Myocyte (in vitro differentiated cells): ENCODE measurements around the gene IFT20. TPM values are rescaled to one million over a fixed set of nuclear protein-coding genes. Genes with fewer than 3 reads are reported as not detected.

Source experiments
- DNase-seq: peaks from one replicate; pipeline ENCODE4 v3.0.0-alpha.2; 2012; ENCODE audit warnings: low read depth
- total RNA-seq: library from RNA; depleted of rRNA; stranded (reverse); fragments of >200 nt; gene quantifications from 2 replicates; pipeline ENCODE4 v1.2.3, GENCODE V29; 2014

The IFT20 gene
- total RNA-seq, 1 donor from 2014 or later = 31.7 TPM

DNA sequence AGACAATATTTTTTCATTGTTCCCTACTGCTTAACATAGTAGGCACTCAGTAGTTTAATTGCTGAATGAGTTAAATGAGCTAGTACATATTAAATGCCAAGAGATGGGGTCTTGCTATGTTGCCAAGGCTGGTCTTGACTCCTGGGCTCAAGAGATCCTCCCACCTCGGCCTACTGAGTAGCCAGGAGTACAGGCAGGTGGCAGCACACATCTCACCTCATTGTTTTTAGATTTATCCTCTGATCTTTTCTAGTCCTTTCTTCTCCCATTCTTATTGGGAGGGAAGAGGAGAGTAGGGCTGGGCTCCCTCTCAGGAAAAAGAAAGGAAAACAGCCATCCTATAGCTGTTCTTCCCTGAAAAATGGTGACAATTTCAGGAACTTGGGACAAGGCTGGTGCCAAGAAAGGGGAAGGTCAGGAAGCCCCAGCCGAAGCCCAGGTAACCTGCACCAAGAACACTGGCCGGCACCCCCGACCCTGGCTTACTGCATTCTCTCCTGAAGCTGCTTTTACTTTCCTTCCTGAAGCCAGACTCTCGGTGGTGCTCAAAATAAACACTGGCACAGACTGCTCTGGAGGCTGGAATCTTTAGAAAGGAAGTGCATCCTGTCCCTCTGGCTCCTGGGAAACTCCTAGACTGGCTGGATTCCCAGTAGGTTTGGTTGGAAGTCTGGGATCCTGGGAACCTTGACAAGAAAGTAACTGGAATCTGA, 2.9 kb upstream of the IFT20 start:
- DNase-seq = peak; percentile 22

DNA sequence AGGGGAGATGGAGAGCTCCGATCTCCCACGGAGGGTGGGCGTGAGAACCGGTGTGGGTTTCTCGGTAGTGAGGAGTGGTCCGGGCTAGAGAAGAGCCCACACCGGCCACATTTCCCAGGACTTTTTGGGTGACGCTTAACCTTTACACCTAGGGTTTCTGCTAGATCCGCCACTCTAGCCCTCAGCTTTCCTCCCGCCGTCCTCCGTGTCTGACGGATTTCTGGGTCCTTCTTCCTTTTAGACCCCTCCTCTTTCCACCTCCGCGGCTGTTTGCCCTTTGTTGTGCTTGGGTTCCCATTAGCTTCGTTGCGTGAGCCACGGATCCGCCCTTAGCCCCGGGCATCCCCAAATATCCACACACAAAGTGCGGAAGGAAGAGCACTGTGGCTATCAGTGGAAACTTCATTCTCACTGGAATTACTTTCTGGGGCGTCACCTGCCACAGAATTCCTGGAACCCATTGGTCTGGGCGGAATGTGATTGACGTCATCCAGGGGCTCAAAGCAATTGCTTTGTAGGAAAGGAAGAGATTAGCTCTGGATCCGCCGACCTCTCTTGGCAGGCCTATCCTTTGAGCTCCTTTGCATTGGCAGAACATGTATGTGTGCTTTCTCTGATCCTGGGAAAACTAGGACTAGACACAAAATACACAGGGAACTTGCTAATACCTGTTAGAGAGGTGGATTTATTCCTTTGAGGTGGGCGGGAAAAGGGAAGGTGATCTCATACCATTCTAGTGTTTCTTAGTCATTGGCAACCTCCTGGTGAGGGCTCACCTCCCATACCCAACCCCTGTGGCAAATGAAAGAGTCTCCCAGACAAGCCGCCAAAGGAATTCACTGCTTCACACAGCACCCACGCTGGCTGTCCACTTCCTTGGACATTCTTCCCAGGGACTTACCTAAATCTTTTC, 943 bp upstream of the IFT20 start:
- peak; percentile 89 for DNase-seq

DNA sequence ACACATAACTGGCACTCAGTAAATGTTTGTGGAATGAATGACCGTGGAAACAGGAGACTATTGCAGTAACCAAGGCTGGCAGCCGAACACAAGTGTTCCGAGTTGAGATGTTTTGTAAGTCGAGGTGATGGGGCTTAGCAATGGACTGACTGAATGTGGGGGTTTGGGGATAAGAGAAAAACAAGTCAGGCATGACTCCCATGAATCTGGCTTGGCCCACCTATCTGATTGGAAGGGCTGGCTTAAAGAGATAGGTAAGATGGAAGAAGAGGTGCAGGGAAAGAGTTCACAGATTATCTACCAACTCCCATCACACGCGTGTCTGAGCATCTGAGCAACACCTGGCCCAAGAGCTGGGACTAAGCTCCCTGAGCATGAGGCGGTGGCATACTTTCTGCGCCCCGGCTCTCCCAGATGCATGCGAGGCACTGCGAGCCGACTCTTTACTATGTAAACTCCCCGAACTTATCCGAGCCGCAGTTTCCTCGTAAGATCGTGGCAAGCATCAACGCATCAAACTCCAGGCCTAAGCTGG, 539 bp downstream of the IFT20 start:
- no peak for DNase-seq

DNA sequence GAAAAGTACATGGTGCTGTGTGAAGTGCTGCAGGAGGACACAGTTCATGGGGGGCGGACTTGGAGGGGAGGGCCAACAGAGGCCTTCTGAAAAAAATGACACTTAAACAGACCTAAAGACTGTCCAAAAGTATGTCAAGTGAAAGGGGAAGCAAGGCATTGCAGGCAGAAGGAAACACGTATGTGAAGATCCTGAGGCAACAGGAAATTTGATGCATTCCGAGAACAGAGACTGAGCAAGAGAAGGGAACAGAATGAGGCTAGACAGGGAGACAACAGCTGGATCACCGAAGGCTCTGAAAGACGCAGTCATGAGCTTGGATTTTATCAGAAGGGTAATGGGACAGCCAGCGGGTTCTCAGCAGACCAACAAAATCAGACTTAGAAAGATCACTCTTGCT, 1.1 kb downstream of the IFT20 start:
- no peak for DNase-seq

DNA sequence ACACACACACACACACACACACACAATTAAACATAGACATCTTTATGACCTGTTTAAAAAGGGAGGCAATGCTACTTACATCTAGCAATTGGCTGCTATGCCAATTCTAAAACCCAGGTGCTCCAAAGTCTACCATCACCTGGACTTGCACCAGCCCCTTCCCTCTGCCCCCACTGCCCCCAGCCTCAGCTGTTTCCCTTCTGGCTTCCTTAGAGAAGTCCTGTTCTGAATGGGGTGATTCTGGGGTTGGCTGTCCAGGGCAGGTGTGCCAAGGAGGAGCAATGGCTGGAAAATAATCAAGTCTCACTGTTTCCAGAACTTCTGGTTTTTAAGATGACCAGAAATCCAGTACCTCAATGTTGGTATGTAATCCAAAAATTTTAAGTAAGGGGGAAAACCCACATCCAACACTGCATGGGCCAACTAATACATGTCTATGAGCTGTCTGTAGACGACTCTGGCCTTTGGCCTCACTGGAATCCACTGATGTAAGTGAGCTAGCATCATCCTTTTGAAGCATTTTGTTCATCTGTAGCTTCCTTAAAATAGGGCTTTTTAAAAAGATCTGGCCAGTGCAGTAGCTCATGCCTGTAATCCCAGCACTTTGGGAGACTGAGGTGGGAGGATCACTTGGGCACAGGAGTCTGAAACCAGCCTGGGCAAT, 2.1 kb downstream of the IFT20 start:
- no peak for DNase-seq

DNA sequence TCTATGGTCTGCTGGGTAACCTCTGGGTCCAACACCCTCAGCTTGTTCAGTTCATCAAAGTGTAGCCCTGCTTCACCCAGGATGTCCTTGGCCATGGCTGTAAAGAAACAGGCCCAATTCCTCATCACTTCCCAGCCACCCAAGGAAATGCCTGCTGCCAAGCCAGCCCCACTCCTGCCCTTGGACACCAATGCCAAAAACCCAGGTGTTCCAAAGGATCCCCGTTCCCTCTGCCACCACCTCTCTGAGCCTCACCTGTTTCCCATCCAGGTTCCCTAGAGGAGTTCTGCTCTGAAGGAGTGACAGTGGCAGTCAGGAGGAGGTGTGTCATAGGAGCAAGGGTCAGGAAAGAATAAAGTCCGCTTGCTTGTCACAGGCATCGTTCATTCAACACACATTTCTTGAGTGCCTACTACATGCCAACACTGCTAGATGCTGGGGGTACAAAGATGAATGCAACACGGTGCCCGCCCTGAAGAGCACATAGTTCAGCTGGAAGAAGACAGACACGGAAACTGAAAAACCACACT, 3.3 kb downstream of the IFT20 start:
- DNase-seq = no peak

DNA sequence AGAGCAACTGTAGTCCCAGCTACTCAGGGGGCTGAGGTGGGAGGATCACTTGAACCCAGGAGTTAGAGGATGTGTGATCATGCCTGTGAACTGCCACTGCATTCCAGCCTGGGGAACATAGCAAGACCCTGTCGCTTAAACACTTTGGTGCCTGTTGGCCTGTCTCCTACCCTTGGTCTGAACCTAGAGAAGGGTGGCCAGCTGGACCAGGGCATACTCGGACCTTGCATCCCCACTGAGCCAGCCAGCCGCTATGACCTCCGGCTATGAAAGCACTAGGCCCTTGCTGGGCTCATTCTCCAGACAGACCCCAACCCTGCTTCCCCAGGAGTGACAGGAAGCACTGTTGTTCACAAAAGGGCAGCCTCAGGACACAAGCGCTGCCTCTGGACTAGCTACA, 4.6 kb downstream of the IFT20 start:
- DNase-seq = no peak

DNA sequence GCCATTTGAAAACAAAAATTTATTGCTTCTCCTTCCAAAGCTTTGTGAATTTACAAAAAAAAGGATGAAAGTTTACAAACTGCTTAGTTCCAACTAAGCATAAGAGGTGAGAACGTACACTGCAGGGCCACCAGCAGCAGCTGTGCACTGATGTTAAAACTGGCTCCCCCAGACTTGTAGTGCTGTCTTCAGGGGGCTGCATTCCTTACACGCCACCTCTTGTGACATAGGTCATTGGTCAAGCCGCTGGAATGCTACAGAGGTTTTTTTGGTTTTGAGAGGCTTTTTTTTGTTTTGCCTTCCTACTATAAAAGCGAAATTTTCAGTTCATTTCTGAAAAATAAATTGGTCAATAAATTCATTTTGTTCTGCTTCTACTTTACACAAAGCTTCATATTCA, 6.9 kb downstream of the IFT20 start:
- DNase-seq = no peak

DNA sequence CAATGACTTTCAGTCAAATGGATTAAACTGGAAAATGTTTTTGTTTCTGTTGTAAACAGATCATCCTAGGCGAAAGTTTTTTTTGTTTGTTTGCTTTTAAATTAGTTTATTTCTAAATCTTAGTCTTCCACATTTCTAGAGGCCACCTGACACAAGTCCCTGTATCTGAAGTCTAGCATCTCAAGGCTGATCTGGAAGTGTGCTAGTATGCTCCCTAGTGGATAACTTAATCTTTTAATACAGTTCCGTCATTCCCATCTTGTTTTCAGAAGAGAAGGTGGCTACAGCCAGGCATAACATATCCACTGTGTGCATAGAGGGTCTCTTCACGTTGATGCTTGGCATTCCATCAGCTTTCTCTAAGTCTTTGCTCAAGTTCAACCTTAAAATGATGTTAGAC, 7.6 kb downstream of the IFT20 start:
- DNase-seq = no peak

DNA sequence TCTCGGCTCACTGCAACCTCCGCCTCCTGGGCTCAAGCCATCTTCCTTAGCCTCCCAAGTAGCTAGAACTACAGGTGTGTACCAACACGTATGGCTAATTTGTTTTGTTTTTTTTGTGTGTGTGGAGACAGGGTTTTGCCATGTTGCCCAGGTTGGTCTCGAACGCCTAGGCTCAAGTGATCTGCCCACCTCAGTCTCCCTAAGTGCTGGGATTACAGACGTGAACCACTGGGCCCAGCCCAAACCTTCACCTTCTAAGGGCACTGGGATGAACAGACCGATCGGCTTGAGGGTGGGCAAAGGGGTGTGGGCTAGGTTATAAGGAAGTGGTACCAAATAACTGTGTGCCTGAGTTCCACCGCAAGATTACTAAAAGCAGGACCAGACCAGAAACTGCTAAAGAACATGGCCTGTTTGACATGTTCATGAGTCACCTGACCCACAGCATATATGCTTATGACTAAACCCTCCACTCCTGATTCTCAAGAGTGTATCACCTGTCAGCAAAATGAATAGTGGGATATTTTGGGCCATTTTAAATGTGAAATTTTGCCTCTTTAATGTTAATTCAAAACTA, 8.2 kb downstream of the IFT20 start:
- DNase-seq = no peak

DNA sequence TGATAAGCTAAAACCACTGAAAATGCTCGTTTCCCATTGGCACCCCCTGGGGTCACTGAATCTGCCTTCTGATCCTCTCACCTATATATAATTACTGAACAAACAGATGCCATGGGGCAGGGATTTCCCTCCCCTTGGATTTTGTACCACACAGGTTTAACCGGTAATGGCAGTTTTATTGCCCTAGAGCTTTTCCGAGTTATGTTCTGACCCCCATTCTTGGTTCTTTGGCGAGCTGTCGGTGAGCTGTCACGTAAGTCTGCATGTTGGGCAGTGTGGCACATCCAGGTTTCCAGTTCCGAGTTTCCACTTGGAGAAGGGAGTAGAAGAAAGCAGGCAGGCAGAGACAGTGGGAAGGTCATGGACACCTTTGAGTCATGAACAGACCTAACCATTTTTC, 9.2 kb downstream of the IFT20 start:
- no peak for DNase-seq

DNA sequence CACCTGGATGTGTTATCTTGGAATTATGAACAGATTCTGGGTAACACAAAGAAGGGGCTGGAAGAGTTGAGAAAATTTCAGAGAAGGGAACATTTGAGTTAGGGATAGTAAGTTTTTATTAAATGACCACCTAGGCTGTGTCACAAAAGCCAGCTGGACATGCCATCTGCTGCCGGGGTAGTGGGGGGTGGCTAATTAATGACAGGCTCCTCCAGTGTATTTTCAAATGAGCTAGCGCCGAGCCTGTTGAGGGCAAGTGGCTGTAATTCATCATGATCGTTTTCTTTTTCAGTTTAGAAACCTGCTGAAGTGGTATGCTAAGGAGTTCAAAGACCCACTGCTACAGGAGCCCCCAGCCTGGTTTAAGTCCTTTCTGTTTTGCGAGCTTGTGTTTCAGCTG, 10.1 kb downstream of the IFT20 start:
- no peak for DNase-seq

DNA sequence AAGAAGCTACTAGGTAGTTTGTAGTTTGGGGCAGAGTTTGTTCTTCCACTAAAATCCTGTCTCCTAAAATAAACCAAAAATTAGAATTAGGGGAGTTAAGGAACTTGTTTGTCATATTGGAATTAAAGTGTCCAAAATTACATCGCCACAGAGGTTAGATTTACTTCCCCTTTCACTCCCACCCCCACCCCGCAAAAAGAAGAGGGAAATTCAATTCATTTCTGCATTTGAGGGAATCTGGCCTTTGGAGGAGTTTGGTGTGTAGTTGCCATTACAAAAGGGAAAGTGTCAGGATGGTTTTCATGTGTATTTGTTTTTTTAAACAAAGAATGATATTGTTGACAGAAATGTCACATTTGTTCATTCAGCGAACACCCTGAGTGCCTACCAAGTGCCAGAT, 10.5 kb downstream of the IFT20 start:
- no peak for DNase-seq

DNA sequence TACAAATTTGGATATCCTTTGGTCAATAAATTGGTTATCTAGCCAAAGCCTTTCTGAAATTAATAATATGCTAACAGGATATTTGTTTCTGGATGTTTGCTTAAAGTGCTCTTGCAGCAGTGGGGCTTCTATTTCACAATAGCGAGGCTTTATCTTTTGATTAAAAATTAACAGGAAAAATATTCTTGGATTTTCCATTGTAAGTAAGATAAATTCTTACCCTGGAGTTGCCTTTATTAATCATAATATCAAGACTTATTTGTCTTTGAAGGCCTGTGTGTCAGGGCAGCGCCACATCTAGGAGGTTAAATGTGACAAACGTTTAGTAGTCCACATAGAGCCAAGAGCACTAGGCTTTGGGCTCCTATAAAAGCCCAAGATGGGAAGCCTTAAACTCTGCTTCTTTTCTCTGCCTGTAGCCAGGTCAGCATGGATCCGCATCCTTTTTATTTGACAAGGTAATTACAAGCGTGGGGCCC, 11.0 kb downstream of the IFT20 start:
- DNase-seq = no peak

DNA sequence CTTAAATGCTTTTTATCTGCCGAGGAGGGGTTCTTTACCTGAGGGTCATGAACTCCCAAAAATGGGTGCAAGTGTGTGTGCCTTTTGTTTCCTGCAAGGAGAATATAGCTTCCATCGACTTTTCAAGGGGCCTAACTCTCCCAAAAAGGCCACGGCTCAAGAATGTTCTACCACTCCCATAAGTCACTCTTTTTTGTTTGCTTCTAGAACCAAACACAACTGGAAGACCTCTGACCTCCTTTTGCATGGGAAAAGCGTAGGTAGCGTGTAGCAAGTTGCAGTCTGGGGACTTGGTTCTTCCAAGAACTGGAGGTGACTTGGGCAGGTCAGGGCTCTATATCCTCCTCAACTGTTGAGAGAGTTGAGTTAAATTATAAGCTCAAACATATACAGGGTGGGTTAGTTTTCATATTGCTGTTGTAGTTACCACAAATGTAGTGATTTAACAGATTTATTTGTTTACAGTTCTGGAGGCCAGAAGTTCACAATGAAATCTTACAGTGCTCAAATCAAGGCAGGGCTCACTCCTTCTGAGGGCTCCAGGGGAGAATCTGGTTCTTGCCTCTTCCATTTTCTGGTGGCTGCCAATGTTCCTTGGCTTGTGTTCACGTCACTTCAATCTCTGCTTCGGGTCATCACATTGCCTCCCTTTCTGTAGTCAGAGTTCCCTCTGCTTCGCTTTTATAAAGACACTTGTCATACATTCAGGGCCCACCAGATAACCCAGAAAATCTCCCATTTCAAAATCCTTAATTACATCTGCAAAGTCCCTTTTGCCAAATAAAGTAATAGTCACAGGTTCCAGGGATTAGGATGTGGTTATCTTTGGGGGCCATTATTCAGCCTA, 14.8 kb downstream of the IFT20 start:
- no peak for DNase-seq

DNA sequence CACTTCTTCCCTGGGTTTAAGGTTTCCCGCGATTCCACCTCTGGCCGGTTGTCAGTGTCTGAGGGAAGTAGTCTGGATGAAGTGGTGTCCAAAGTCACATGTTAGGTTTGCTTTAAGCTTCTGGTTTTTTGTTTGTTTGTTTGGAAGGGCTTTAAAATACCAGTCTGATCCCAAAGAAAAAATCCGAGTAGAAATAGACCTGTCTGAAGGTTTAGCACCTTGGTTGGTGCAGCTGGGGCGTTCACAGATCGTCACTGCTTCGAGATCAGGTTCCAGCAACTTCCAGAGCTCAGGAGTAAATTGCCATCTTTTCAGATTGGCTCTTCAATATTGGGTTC, 15.7 kb downstream of the IFT20 start:
- no peak for DNase-seq

DNA sequence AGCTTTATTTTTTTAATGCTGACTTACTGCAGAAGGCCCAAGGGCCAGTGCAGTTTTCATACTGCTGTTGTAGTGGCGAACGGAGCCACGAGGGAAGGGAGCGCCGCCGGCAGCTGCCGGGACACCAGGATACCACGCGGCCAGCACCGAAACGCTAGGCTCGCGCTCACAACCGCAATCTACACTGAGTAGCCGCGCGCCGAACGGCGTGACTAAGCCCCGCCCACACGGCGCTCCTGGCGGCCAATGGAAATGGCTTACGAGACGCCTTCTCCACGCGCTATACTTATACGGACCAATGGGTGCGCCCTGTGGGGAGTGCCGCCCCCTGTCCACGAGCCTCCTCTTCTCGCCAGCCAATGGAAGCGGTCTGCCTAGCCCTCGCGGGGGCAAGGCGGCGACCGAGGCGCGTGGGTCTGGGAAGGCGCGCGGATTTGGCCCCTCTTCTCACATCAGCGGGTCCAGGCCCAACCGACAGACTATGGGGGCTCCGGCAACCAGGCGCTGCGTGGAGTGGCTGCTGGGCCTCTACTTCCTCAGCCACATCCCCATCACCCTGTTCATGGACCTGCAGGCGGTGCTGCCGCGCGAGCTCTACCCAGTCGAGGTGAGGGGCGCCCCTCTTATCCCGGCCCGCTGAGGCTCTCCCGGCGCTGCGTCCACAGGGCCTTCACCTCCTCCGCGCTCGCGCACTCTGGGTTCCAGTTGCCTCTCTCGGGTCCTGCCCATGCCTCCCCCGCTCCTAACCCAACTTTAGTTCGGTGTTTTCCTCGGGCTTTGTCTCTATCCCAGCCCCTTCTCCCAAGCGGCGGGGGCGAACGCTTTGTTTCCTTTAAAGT, 16.3 kb downstream of the IFT20 start, which contains the start of gene TMEM97:
TMEM97 (plus strand) TSS at position 442 of the 839 bp plus-strand sequence; CDS start at position 482, 40 bp downstream.
- DNase-seq = peak; percentile 99

DNA sequence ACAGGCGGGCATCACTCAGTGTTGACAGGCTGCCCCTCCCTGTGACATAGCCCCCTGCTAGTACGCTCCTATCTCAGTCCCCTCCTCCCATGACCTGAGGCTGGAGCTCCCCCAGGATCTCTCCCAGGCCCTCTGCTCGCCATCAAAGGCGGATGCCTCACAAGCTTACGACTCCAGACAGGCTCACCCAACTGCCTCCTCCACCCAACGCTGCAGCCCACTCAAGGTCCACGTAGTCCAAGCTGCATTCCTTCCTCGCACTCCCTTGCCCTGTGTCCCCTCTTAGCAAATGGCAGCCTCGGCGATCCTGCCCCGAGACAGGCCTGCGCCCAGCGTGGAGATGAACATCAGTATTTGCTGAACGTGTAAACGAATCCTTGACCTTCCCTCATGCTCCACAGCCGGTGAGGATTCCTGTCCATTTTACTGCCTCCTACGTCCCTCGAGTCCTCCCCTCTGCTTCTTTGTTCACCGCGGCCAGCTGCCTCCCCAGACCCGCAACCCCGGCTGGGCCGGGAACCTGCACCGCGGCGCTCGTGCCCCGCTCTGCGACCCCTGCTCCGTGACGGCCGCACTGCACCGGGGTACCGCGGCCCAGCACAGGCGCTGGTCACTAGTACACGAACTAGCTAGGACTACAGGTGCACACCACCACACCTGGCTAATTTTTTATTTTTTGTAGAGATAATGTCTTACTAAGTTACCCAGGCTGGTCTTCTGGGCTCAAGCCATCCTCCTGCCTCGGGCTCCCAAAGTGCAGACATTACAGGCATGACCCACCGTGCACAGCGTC, 17.1 kb downstream of the IFT20 start:
- DNase-seq = no peak
